DOHH2 (cell line): Measurements from ENCODE around the gene SYNPO2.

ENCODE experiments used
- H3F3A ChIP-seq: fragments of 200-600 bp; sonication (generic), shearing (Covaris generic); 2 replicates; pipeline ENCODE4 v1.6.0; 2016; ENCODE audit warnings: antibody characterized with exemption, mild to moderate bottlenecking; ENCODE audit not compliant: control insufficient read depth, insufficient read depth
- H3K27ac ChIP-seq: fragments of 200-600 bp; sonication (generic); 2 replicates; pipeline ENCODE4 v1.5.1; 2014; ENCODE audit warnings: low read depth, mild to moderate bottlenecking, low read length, moderate library complexity
- H3K27me3 ChIP-seq: fragments of 200-600 bp; sonication (generic); 2 replicates; pipeline ENCODE4 v1.6.1; 2014; ENCODE audit warnings: mild to moderate bottlenecking, low read length, mixed read lengths; ENCODE audit not compliant: control insufficient read depth
- H3K36me3 ChIP-seq: fragments of 200-600 bp; sonication (generic); 2 replicates; pipeline ENCODE4 v1.6.1; 2014; ENCODE audit warnings: mild to moderate bottlenecking, low read length, moderate library complexity, mixed read lengths; ENCODE audit not compliant: control insufficient read depth
- H3K4me1 ChIP-seq: fragments of 200-600 bp; sonication (generic); 2 replicates; pipeline ENCODE4 v1.6.1; 2014; ENCODE audit warnings: mild to moderate bottlenecking, low read length, mixed read lengths; ENCODE audit not compliant: control insufficient read depth
- H3K4me2 ChIP-seq: fragments of 200-600 bp; sonication (generic); 2 replicates; pipeline ENCODE4 v1.6.0; 2014; ENCODE audit warnings: mild to moderate bottlenecking, low read length, moderate library complexity
- H3K4me3 ChIP-seq: fragments of 200-600 bp; sonication (generic); 2 replicates; pipeline ENCODE4 v1.5.1; 2014; ENCODE audit warnings: mild to moderate bottlenecking, low read length, mixed read lengths
- H3K79me2 ChIP-seq: fragments of 200-600 bp; sonication (generic); 2 replicates; pipeline ENCODE4 v1.6.1; 2014; ENCODE audit warnings: mild to moderate bottlenecking, low read length, mixed read lengths; ENCODE audit not compliant: control insufficient read depth
- H3K9me2 ChIP-seq: fragments of 200-600 bp; sonication (generic); replicated peaks from 2 replicates; pipeline ENCODE4 v1.6.1; 2014; ENCODE audit warnings: mild to moderate bottlenecking, low read length, mixed read lengths; ENCODE audit not compliant: control insufficient read depth
- H3K9me3 ChIP-seq: fragments of 200-600 bp; sonication (generic); 2 replicates; pipeline ENCODE4 v1.6.1; 2014; ENCODE audit warnings: antibody characterized with exemption, low read length, mixed read lengths; ENCODE audit not compliant: control insufficient read depth, insufficient read depth
- H4K20me1 ChIP-seq: fragments of 200-600 bp; sonication (generic); 2 replicates; pipeline ENCODE4 v1.6.0; 2014; ENCODE audit warnings: low read depth, mild to moderate bottlenecking, antibody characterized with exemption, low read length, moderate library complexity; ENCODE audit not compliant: control insufficient read depth, insufficient read depth
- EZH2phosphoT487 ChIP-seq: fragments of 200-600 bp; sonication (generic); IDR thresholded peaks from 2 replicates; pipeline ENCODE4 v1.6.1; 2017; ENCODE audit warnings: borderline replicate concordance, mild to moderate bottlenecking, antibody characterized with exemption, low read length, moderate library complexity, mixed read lengths
- TF ChIP-seq, protein P1 (sequence below): fragments of 200-600 bp; sonication (generic); IDR thresholded peaks from one replicate; pipeline ENCODE4 v1.5.1; 2014; ENCODE audit warnings: antibody characterized with exemption, mild to moderate bottlenecking, low read depth, low read length; ENCODE audit not compliant: poor library complexity, severe bottlenecking

SYNPO2 gene

DNA sequence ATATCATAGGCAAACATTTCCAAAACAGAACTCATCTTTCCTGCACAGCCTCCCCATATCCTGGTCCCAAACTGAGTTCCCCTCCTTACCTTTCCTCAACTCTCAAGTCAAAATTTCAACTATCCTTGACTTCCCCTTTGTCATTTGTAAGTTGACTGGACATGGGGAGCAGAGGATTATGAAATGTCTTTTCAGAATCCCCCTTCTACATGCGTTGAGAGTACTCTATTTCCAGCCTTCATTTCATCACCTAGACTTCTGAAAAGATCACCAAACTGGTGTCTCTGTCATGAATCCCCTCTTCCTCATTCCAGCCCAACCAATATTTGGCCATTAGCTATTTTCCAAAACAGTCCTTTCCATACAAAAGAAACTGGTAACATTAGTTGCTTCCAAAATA is 95.2 kb downstream of the SYNPO2 start:
- Histone ChIP-seq H3K9me3 (peaks cover 7% of the 10 kb centered on the region; the same call in 1 of the 2 replicates), H4K20me1 (no peaks in the 10 kb centered on the region)
- no peak for TF ChIP-seq EZH2phosphoT487
- TF ChIP-seq, protein P1, sequence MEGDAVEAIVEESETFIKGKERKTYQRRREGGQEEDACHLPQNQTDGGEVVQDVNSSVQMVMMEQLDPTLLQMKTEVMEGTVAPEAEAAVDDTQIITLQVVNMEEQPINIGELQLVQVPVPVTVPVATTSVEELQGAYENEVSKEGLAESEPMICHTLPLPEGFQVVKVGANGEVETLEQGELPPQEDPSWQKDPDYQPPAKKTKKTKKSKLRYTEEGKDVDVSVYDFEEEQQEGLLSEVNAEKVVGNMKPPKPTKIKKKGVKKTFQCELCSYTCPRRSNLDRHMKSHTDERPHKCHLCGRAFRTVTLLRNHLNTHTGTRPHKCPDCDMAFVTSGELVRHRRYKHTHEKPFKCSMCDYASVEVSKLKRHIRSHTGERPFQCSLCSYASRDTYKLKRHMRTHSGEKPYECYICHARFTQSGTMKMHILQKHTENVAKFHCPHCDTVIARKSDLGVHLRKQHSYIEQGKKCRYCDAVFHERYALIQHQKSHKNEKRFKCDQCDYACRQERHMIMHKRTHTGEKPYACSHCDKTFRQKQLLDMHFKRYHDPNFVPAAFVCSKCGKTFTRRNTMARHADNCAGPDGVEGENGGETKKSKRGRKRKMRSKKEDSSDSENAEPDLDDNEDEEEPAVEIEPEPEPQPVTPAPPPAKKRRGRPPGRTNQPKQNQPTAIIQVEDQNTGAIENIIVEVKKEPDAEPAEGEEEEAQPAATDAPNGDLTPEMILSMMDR, result no peak

DNA sequence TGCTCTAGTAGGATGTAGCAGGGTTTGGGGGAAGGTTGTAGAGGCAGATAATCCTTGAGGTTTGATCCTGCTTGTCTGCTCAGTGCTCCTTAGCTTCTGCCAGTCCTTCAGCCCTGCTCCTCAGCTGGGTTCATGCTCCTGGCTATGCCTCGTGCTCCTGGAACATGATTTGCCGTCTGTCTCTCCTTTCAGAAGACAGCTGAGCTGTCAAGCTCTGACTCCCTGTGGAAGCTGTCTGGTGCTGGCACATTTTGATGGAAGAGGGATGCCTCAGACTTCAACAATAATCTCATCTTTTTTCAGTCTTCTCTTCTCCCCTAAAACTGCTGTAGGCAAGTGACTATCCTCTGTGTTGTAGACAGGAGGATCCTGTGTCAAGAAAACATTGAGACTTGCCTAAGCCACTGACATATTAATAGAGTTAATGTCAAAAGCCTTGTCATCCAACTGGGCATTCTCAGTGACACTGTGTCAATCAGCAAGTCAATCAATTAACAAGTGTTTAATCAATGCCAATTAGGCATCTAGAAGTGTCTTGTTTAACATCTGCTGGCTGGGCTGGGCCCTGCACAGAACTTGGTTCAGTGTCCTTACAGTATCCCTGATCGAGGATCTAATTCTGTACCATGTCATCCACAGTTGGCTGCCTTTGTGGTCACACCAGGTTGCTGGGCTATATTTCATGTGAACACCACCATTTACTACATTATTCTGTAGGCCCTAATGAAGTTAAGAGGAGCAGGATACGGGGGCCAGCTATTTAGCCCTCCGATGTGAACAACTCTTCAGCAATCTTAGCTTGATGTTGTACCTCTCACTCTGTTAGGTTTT is 96.7 kb downstream of the SYNPO2 start:
- no peak for TF ChIP-seq EZH2phosphoT487
- TF ChIP-seq, protein P1, result no peak
- no peak overlapping the region for H3K4me2 ChIP-seq
- H3K27ac ChIP-seq, result peak overlapping the region; percentile 92; the same call in 1 of the 2 replicates
- H4K20me1 ChIP-seq, result no peaks in the 10 kb centered on the region
- H3K36me3 ChIP-seq, result peaks cover 18% of the 10 kb centered on the region
- no peaks in the 10 kb centered on the region for H3K27me3 ChIP-seq
- H3K4me1 ChIP-seq, result peaks cover 90% of the 10 kb centered on the region
- no peaks in the 10 kb centered on the region for H3K79me2 ChIP-seq
- no peaks in the 10 kb centered on the region for H3K9me2 ChIP-seq
- H3K4me3 ChIP-seq, result no peak overlapping the region
- H3F3A ChIP-seq, result peaks cover 21% of the 10 kb centered on the region
- H3K9me3 ChIP-seq, result peaks cover 7% of the 10 kb centered on the region; the same call in 1 of the 2 replicates

More for the DNA sequence above, 95.2 kb downstream of the SYNPO2 start:
- Histone ChIP-seq H3K79me2 (no peaks in the 10 kb centered on the region), H3K9me2 (no peaks in the 10 kb centered on the region), H3K4me3 (no peak overlapping the region), H3K4me1 (peaks cover 74% of the 10 kb centered on the region), H3K36me3 (peaks cover 15% of the 10 kb centered on the region), H3K27me3 (no peaks in the 10 kb centered on the region), H3K4me2 (no peak overlapping the region; the same call in 1 of the 2 replicates), H3F3A (peaks cover 16% of the 10 kb centered on the region), H3K27ac (no peak overlapping the region)

DNA sequence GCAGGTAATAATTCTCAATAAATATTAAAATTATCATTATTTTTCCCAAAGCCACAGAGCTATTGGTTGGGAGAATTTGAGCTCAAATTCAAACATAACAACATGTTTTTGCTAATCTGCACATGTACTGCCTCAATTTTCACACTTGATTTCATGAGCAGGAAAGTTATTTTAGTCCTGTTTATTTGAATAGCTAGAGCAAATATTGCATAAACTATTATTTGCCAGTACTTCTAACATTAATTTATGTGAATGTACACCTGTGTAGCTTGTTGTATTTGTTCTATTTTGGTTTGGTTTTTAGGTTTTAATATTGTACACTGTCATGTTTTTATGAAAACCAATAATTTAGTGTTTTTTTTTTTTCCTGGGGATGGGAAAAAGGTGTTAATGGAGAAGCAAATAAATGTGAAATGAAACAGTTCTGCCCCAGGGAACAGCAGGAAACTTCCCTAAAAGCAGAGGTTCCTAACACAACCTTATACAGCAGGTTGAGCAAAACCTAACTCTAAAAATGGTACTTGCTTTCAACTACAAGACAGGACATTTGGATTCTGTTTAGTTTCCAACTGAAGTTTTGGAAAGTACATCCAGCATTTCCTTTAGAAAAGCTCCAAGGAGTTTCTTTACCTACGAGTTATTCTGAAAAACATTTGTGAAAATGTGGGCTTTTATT is 99.4 kb downstream of the SYNPO2 start:
- Histone ChIP-seq H3K9me3 (peaks cover 7% of the 10 kb centered on the region; the same call in 1 of the 2 replicates), H3F3A (peaks cover 24% of the 10 kb centered on the region), H3K27me3 (no peaks in the 10 kb centered on the region), H3K27ac (peak overlapping the region; percentile 92), H3K4me3 (peak overlapping the region; percentile 40), H3K4me2 (peak overlapping the region; percentile 56), H4K20me1 (no peaks in the 10 kb centered on the region), H3K36me3 (peaks cover 18% of the 10 kb centered on the region), H3K4me1 (peaks cover 97% of the 10 kb centered on the region), H3K9me2 (no peaks in the 10 kb centered on the region), H3K79me2 (no peaks in the 10 kb centered on the region)
- TF ChIP-seq, protein P1, result no peak
- no peak for TF ChIP-seq EZH2phosphoT487
